ENCODE data around the gene TGFBR1.

- TF ChIP-seq, protein P1, sequence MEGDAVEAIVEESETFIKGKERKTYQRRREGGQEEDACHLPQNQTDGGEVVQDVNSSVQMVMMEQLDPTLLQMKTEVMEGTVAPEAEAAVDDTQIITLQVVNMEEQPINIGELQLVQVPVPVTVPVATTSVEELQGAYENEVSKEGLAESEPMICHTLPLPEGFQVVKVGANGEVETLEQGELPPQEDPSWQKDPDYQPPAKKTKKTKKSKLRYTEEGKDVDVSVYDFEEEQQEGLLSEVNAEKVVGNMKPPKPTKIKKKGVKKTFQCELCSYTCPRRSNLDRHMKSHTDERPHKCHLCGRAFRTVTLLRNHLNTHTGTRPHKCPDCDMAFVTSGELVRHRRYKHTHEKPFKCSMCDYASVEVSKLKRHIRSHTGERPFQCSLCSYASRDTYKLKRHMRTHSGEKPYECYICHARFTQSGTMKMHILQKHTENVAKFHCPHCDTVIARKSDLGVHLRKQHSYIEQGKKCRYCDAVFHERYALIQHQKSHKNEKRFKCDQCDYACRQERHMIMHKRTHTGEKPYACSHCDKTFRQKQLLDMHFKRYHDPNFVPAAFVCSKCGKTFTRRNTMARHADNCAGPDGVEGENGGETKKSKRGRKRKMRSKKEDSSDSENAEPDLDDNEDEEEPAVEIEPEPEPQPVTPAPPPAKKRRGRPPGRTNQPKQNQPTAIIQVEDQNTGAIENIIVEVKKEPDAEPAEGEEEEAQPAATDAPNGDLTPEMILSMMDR (conservative IDR thresholded peaks at IDR 0.05; ENCODE audit: low read length): no peak
- TF ChIP-seq EZH2phosphoT487 (IDR thresholded peaks at IDR 0.05; ENCODE audit: borderline replicate concordance): no peak
Measured at GRCh38 chr9:99058964-99059921, 45.7 kb upstream of the TGFBR1 start.

All from Loucy (cell line).